Stimulated activated naive CD8-positive, alpha-beta T cell treated with anti-CD3 and anti-CD28 coated beads, Interleukin-15, Interleukin-2, amounts not matched to agents 100 U/mL and 50 U/mL, for 24 hours (primary cell): ENCODE measurements around the gene NLRC5.
"Not testable (repeated sequence)": the region's sequence is repeated elsewhere in the genome, so short reads cannot be mapped to it uniquely, and the experiment has no call there.

Source experiments
- ATAC-seq: fragments of 150-1000 bp; cut with Tn5 transposase; one replicate; pipeline ENCODE4 v1.10.0; 2021
- DNase-seq: peaks from one replicate; pipeline ENCODE4 v3.0.0; 2021

Gene NLRC5

GRCh38 chr16:56983211-56983751 is 6.1 kb upstream of the NLRC5 start:
- ATAC-seq = no peak
- no peak for DNase-seq

DNA sequence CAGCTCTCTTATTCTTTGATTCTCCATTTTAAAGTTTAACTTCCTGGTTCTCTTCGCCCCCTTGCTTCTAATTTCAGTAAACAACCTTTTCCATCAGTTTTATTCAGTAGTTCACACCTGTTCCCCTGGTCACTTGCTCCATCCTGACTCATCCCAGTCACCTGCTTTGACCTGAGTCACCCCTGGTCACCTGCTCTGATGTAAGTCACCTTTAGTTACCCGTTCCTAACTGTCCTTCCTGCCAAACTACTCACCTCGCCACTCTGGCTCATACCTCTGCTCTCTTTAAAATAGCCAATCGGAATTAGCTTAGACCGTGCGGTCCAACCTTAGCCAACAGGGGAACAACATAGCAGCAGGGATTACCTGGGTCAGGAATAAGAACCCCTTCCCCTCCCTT is 4.7 kb upstream of the NLRC5 start:
- no peak for ATAC-seq
- DNase-seq = no peak

DNA sequence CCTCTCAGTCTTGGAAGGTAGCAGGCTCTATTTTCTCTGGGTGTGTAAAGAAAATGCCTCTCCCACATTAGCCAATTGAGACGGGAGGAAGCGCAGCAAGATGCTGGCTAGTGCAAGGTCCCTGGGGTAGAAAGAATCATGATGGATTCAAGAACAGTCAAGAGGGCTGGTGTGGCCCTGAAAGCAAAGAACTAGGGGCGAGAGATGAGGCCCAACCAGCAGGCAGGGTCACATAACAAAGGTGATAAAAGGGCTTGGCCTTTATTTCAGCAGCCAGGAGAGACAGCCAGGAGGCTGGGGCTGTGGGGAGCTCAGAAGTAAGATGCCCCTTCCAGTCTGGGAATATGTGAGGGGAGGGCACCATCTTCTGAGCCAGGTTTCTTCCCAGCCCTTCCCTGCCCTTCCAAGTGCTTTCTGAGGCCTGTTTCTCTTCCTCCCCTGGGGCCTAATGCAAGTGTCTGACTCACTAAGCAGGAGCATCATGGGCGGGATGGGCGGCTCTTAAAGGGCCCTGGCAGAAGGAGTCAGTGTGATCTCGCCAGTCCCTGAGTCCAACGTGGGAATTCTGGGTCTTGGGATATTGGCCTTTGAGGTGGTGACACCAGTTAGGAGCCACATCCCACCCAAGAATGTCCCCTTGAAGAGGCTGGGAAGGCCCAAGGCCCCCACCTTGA is 3.9 kb upstream of the NLRC5 start:
- ATAC-seq (no peak), DNase-seq (peak; percentile 48)

DNA sequence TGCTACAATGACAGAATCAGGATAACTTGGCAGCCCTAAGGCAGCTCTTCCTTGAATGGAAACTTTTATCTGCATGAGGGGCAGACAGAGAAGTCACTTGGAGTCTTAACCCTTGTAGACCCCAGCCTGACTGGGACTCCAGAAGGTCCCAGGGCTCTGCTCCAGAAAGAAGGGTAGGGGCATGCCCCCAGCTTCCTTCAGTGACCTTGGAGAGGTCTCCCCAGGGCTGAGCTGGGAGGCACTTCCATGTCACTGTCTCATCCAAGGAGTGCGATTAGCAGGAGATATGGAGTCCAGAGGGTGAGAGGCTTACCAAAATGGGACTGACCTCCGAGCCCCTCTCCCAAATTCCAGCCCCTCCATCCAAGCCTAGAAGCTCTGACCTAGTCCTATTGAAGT is 3.4 kb upstream of the NLRC5 start:
- DNase-seq (no peak), ATAC-seq (no peak)

DNA sequence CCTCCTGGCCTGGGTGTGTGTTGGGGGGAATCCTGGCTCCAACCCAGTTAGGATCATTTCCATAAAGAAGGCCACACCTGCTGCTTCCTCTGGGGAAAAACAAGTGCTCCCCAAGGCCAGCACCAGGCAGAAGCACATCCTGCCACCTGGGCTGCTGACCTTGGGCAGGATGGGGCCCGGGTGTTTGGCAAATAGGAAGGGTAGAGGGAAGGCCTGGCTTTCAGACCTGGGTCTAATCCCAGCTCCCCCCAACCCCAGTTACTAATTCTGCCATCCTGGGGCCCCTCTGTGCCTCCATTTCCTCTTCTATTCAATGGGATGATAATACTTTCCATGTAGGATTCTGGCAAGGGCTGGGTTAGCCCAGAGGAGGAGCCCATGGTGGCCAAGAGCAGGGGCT is 3.0 kb upstream of the NLRC5 start:
- DNase-seq = no peak
- ATAC-seq = no peak

GRCh38 chr16:56986908-56987307 is 2.4 kb upstream of the NLRC5 start:
- not testable (repeated sequence) for ATAC-seq, DNase-seq

GRCh38 chr16:56987692-56988091 is 1.7 kb upstream of the NLRC5 start:
- ATAC-seq = no peak

GRCh38 chr16:56988161-56988947 is 1.0 kb upstream of the NLRC5 start:
- DNase-seq = no peak
- no peak for ATAC-seq

More at GRCh38 chr16:56987692-56988091, 1.7 kb upstream of the NLRC5 start:
- DNase-seq = no peak

DNA sequence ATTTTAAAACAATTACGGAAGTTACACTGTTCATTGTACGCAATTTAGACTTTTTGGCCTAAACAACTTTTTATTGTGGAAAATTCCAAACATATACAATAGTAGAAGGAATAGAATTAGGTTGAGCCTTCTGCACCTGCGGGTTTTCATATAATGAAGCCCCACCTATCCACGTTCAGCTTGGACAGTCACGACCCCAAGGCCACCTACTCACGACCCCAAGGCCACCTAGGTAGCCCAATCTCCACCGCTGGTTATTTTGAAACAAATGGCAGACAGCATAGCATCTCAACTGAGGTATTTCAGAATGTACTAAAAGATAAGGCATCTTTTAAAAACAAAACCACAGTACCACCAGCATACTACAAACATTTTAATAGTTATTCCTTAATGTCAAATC is 631 bp downstream of the NLRC5 start:
- no peak for ATAC-seq

DNA sequence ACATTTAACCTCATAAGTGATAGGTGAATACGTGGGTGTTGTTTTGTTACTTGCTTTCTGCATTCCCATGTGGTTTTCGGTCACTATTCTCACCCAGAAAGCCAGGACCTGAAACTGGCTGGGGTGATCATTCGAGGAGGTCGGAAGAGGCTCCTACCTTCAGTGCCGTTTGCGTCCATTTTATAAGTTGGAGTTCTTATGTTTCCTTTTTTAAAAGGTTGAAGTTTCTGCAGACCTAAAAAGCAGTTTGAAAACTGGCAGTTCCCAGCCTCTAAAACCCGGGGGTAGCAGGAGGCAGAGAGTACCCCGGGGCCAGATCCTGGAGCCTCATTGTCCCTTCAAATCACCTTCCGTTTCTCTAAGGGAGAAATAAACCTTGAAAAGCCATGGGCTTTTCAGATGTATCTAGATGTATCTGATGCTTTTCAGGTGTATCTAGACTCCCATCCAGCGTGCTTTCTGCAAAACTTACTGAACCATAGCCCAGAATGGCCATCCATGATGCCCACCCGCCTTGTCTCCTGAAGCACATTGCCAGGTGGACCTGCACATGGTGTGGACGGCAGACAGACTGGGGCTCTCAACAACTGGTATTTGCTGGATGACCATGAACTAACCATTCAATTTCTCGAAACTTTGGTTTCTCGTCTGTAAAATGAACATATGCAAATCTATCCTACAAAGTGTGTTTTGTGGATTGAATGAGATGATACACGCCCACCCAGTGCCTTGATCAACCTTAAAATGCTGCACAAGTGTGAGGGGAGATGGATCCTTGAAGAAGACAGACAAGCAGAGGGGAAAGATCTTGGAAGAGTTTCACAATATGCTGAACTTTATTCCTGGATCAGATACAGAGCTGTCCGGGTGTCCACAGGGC is 1.3 kb downstream of the NLRC5 start:
- no peak for ATAC-seq

More for the DNA sequence above, 631 bp downstream of the NLRC5 start:
- no peak for DNase-seq

DNA sequence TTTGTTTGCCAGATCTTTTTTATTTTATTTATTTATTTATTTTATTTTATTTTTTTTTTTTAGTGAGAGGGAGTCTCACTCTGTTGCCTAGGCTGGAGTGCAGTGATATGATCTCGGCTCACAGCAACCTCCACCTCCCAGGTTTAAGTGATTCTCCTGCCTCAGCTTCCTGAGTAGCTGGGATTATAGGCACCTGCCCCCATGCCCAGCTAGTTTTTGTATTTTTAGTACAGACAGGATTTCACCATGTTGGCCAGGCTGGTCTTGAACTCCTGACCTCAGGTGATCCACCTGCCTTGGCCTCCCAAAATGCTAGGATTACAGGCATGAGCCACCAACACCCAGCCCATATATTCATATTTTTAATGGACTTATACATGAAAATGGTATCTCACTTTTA is 3.1 kb downstream of the NLRC5 start:
- not testable (repeated sequence) for ATAC-seq, DNase-seq

More for the DNA sequence above, 1.3 kb downstream of the NLRC5 start:
- no peak for DNase-seq

GRCh38 chr16:56993204-56993603 is 3.8 kb downstream of the NLRC5 start:
- ATAC-seq = no peak

GRCh38 chr16:56994311-56994710 is 5.0 kb downstream of the NLRC5 start:
- DNase-seq = no peak
- no peak for ATAC-seq

More at GRCh38 chr16:56993204-56993603, 3.8 kb downstream of the NLRC5 start:
- DNase-seq = no peak

DNA sequence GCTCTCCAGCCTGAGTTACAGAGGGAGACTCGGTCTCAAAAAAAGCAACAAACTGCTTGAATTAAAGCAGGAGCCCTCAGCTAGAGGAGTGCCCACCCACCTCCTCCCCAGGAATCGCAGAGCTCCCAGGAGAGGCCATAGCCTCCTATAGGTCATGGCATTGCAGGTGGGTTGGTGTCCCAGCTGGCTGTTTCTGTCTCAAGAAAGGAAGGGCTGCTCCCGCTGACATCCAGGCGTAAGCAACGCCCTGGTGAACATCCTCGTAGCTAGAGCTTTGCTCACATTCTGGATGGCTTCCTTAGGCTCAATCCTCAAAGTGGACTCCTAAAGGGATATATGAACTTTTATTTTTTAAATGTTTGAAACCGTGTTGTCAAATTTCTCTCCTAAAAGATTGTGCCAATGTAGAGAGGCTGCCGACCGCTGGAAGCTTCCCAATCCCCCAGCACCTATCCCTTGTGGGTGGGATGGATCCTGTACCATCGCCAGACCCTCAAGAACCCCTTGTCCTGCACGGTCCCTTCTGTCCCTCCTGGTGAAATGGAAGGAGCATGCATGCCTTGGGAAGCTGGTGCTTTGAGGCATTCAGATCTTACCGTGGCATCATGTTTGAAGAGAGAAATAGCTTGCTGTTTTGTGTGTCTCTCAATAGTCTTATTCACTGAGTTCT is 5.9 kb downstream of the NLRC5 start:
- ATAC-seq = no peak

DNA sequence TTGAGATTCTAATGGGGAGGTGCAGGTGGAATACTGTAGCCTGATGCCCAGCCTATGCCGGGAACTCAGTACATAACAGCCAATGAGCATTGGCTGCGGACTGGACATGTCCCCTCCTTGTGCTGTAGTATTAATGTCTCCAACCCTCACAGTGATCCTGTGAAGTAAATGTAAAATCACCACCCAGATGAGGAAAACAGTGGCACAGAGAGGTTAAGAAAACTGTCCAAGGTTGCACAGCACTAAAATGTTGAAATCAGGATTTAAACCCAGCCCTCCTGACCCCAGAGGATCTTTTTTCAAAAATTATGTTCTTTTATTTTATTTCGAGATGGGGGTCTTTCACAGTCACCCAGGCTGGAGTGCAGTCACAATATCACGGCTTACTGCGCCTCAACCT is 7.9 kb downstream of the NLRC5 start:
- ATAC-seq (no peak), DNase-seq (no peak)

More for the DNA sequence above, 5.9 kb downstream of the NLRC5 start:
- no peak for DNase-seq

- ATAC-seq = no peak
- DNase-seq = no peak
Observed at GRCh38 chr16:56997931-56998330, 8.6 kb downstream of the NLRC5 start.

- DNase-seq (no peak), ATAC-seq (no peak)
Observed at GRCh38 chr16:56998352-56998751, 9.0 kb downstream of the NLRC5 start.

- DNase-seq (no peak), ATAC-seq (no peak)
Observed at GRCh38 chr16:56998861-56999260, 9.5 kb downstream of the NLRC5 start.

DNA sequence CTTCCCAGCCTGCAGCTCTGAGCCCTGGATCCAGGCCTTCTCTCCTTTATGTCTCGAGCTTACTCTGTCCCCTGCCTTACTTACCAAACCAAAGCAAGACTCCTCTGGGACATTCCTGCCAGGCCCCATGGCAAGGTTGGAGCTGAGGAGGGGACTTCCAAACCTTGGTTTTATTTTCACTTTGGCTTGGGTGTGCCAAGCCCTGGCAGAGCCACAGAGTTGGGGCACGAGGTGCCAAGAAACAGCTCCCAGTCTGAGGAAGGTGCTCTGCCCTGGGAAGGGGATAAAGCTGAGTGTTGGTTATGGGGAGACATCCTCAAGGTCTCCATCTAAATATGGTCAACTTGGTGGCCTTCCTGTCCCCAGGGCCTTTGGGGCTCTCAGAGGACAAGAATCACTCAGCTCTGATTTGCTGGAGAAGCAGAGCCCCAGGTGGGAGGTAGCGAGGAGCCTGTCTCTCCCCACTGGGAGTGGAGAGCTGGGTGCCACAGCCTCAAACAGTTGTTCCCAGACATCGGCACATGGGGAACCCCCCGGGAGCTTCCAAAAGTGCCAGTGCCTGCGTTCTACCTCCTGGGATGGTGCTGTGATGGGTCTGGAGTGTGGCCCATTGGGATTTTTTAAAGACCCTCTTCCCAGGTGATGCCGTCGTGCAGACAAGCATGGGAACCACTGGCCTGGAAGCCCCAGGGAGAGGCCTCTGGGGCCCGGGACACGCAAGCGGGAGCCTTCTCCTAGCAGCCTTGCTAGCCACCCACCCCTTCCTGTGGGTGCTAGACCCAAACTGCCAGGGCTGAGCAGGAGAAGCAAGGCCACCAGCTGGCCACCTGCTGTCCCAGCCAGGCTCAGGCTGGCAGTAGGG is 10.3 kb downstream of the NLRC5 start:
- DNase-seq = peak; percentile 51
- peak; percentile 32 for ATAC-seq

GRCh38 chr16:57000271-57001025 is 11.1 kb downstream of the NLRC5 start:
- DNase-seq = peak; percentile 82

More at GRCh38 chr16:57000271-57001025, 11.1 kb downstream of the NLRC5 start:
- ATAC-seq = peak; percentile 91
